Calu3 (cell line): ENCODE data around the gene TEAD1. TPM values are rescaled to one million over a fixed set of nuclear protein-coding genes. Genes with fewer than 3 reads are reported as not detected.

Experiments used
- BruUV-seq: library from RNA; stranded (reverse); fragments of 400-500 nt; replicated peaks from 2 replicates; lab custom pipeline; 2021; lab: Mats Ljungman, UMichigan
- CTCF ChIA-PET: fragments of 300-600 bp; sonication (Branson Sonifier 250); formaldehyde crosslinking; loops from one replicate; lab custom pipeline; 2022; ENCODE audit warnings: antibody characterized with exemption; lab: Charles Lee
- DNase-seq: peaks from one replicate; pipeline ENCODE4 v3.0.0; 2022
- H3K27ac Mint-ChIP-seq: one replicate; pipeline ENCODE4 v1.8.0; 2022; ENCODE audit warnings: mixed read lengths; ENCODE audit not compliant: unreplicated experiment
- H3K27me3 Mint-ChIP-seq: one replicate; pipeline ENCODE4 v1.8.0; 2022; ENCODE audit warnings: mixed read lengths; ENCODE audit not compliant: unreplicated experiment
- H3K36me3 Mint-ChIP-seq: one replicate; pipeline ENCODE4 v1.8.0; 2022; ENCODE audit warnings: mild to moderate bottlenecking, moderate library complexity, mixed read lengths; ENCODE audit not compliant: insufficient read depth, unreplicated experiment
- H3K4me1 Mint-ChIP-seq: one replicate; pipeline ENCODE4 v1.8.0; 2022; ENCODE audit warnings: mild to moderate bottlenecking, low read depth, mixed read lengths; ENCODE audit not compliant: unreplicated experiment
- H3K4me3 Mint-ChIP-seq: one replicate; pipeline ENCODE4 v1.8.0; 2022; ENCODE audit warnings: mild to moderate bottlenecking, low read depth, moderate library complexity, mixed read lengths; ENCODE audit not compliant: unreplicated experiment
- H3K9me3 Mint-ChIP-seq: one replicate; pipeline ENCODE4 v1.8.0; 2022; ENCODE audit warnings: low read depth, mixed read lengths; ENCODE audit not compliant: unreplicated experiment
- intact Hi-C: fragments of 100-400 bp; cut with micrococcal nuclease; formaldehyde crosslinking; loops from one replicate; pipeline ENCODE4 v1.10.0; 2022; ENCODE audit not compliant: unreplicated experiment
- total RNA-seq: library from RNA; stranded (reverse); gene quantifications from 2 replicates; pipeline ENCODE4 v1.2.3, GENCODE V29; 2022
- TF ChIP-seq, protein P1 (sequence below): fragments of 200-600 bp; IDR thresholded peaks from one replicate; pipeline ENCODE4 v1.8.0; 2022; ENCODE audit warnings: antibody characterized with exemption; ENCODE audit not compliant: unreplicated experiment

Gene TEAD1
- total RNA-seq, 1 experiment from 2014 or later: 104 TPM

DNA sequence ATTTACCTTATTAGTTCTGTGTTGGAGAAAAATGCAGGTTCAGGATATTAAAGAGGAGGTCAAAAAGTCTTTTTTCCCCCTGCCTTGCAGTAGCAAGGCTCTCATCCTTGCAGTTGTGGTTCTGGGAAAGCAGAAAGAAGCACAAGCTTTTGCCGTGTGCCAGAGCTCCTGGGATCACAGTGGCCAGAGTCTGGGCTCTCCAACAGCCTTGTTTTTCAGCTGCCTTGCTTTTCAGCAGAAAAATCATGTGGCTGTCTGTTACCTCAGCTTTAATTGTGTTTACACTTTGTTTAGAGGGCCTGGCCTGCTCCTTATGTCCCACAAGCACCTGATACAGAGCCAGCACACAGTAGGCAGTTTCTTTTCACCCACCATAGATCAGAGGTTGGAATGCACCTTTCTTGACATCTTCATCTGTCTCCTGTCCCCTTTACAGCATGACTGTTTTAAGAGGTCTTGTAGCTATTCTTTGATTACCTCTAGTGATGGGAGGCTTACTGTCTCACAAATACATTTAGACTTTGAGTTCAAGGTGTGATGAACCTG is 67.5 kb downstream of the TEAD1 start:
- Mint-ChIP-seq H3K9me3 (peaks cover 2% of the 10 kb centered on the region), H3K27ac (no peak overlapping the region), H3K4me3 (no peak overlapping the region), H3K36me3 (no peaks in the 10 kb centered on the region), H3K27me3 (no peaks in the 10 kb centered on the region), H3K4me1 (peaks cover 43% of the 10 kb centered on the region)
- no TSS peak for BruUV-seq
- no peak for DNase-seq
- CTCF ChIA-PET: interaction anchor here (1.0 kb wide), 1 partner anchor 16 kb away, joined by 3 read pairs; no protein-coding TSS in a partner anchor
- intact Hi-C loops: no loop called here
- TF ChIP-seq, protein P1, sequence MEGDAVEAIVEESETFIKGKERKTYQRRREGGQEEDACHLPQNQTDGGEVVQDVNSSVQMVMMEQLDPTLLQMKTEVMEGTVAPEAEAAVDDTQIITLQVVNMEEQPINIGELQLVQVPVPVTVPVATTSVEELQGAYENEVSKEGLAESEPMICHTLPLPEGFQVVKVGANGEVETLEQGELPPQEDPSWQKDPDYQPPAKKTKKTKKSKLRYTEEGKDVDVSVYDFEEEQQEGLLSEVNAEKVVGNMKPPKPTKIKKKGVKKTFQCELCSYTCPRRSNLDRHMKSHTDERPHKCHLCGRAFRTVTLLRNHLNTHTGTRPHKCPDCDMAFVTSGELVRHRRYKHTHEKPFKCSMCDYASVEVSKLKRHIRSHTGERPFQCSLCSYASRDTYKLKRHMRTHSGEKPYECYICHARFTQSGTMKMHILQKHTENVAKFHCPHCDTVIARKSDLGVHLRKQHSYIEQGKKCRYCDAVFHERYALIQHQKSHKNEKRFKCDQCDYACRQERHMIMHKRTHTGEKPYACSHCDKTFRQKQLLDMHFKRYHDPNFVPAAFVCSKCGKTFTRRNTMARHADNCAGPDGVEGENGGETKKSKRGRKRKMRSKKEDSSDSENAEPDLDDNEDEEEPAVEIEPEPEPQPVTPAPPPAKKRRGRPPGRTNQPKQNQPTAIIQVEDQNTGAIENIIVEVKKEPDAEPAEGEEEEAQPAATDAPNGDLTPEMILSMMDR: no peak

DNA sequence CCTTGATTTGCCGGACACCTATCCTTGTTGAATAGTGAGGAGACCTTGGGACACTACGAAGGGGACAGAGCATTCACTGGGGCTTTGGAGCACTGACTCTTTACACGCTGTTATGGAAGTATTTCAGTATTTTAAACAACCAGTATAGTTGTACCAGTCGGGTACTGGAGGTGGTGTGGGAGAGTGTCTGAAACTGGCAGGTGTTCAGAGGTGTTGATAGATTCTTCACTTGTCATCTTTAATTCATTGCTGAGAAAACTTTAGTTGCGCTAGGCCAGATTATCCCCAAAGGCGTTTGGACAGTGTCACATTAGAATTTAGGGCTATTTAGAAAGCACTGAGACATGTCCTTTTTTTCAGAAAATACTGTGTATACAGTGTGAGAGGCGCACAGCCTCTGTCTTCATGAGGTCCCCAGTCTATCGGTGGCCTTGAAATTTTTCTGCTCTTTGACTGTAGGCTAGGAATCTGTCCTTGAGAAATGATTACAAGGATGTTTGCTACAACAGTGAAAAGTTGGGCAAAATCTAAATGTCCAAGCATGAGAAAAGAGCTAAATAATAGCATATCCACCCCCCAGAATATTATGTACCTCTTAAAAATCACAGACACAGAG is 69.7 kb downstream of the TEAD1 start:
- intact Hi-C loops: no loop called here
- H3K4me1 Mint-ChIP-seq: peaks cover 50% of the 10 kb centered on the region
- TF ChIP-seq, protein P1: no peak
- no TSS peak for BruUV-seq
- DNase-seq: no peak
- H3K27me3 Mint-ChIP-seq: no peaks in the 10 kb centered on the region
- no peak overlapping the region for H3K4me3 Mint-ChIP-seq
- H3K9me3 Mint-ChIP-seq: peaks cover 2% of the 10 kb centered on the region
- no peaks in the 10 kb centered on the region for H3K36me3 Mint-ChIP-seq
- no peak overlapping the region for H3K27ac Mint-ChIP-seq
- CTCF ChIA-PET: no interaction called here

DNA sequence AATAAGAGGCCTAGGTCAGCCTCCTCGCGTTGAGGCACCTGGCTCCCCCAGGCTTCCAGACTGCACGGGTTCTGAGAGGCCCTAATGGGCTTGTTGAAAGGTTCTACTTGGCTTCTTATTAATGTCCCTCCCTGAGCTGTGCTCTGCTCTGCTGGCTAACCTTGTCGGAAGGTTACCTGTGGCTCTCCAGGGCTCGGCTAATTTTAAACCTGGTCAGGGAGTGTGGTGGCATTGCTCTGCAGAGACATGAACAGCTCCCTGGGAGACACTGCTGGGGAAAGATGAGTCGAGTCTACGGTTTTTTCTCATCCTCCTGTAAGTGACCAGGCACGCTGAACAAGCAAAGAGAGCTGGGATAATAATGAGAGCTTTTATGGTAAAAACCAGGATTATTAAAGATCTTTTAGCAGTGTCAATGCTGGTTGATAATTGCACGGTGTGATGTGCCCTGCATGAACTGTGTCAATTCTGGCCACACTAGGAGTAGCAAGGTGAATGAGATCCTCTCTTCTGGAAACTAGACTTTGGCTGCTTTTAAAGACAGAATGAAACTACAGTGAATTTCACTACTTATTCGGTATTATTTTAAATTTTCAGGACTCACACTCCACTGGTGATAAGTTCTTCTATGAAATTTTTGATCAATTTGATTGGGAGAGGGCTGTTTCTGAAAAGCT is 70.7 kb downstream of the TEAD1 start:
- CTCF ChIA-PET: interaction anchor here (0.6 to 1.3 kb wide), 3 partner anchors 133 to 151 kb away, joined by 3 read pairs; no protein-coding TSS in a partner anchor
- Mint-ChIP-seq H3K4me1 (peaks cover 51% of the 10 kb centered on the region), H3K27ac (no peak overlapping the region), H3K27me3 (no peaks in the 10 kb centered on the region), H3K9me3 (peaks cover 2% of the 10 kb centered on the region), H3K4me3 (no peak overlapping the region), H3K36me3 (no peaks in the 10 kb centered on the region)
- no TSS peak for BruUV-seq
- intact Hi-C loops: no loop called here
- DNase-seq: no peak
- TF ChIP-seq, protein P1: no peak

DNA sequence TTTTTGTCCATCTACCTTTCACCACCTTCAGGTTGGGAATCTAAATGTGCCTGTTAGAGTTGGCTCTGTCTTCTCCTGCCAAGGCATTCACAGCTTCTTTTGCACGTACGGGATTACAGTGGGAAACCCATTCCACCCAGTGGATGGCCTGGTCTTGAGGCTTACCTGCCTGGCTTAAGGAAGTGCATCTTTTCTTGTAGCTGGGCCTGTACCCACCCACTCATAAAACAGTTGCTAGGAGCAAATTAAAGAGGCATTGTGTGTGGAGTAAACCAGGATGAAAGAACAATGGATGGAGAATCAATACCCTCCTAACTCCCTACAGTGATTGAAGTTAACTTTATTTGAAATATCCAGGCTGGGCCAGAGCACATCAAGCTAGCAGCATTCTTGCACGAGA is 71.6 kb downstream of the TEAD1 start:
- no TSS peak for BruUV-seq

More for the DNA sequence above, 71.6 kb downstream of the TEAD1 start:
- CTCF ChIA-PET: interaction anchor here (1.0 to 1.5 kb wide), 5 partner anchors 11 to 143 kb away, joined by 3 to 6 read pairs (median 3); partner anchors contain the start of gene TEAD1
- DNase-seq: no peak
- intact Hi-C loops: loop anchor here (2.0 kb wide), 1 partner anchor 19 kb away; no protein-coding TSS in a partner anchor
- no peaks in the 10 kb centered on the region for H3K36me3 Mint-ChIP-seq
- H3K9me3 Mint-ChIP-seq: no peaks in the 10 kb centered on the region
- TF ChIP-seq, protein P1: no peak
- peaks cover 59% of the 10 kb centered on the region for H3K4me1 Mint-ChIP-seq
- no peak overlapping the region for H3K27ac Mint-ChIP-seq
- H3K4me3 Mint-ChIP-seq: no peak overlapping the region
- H3K27me3 Mint-ChIP-seq: no peaks in the 10 kb centered on the region
